NCI-H226 (cell line): ENCODE data around the gene STAT4.

ENCODE experiments used
- DNase-seq: peaks from one replicate; pipeline ENCODE4 v3.0.0-alpha.2; 2015

STAT4 gene

DNA sequence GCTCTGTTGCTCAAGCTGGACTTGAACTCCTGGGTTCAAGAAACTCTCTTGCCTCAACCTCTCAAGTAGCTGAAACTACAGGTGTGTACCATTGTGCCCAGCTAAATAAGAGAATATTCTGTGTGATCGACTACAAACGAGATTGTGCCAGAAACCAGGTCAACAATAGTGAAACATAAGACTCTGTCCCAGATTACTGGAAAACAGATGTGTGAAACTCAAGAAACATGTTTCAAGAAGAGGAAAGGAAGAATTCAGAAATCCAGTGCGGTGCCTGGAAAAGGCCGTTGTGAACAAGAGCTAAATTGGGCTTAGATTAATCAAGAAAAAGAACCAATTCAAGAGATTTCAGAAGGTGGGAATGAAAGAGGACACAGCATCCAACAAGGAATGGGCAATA is 113.4 kb downstream of the STAT4 start:
- no peak for DNase-seq

GRCh38 chr2:191036363-191036762 is 114.4 kb downstream of the STAT4 start:
- no peak for DNase-seq

- no peak for DNase-seq
These were observed 118.0 kb downstream of the STAT4 start for GRCh38 chr2:191032588-191033429.

DNA sequence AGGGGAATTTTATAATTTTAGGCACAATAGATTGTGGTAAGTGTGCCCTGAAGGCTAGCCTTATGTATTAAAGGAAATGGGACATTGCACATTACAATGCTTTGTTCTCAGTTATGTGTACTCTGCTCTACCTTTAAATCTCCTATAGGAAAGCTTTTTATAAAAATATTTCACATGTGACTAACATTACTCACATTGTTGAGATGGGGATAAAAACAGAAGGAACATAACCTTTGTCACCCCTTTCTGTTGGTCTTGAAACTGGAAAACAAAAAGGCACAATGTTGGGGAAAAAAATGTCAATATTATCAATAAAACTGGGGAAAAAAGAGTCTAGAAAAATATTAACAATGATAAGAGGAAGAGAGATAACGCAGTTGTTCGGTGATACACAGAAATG is 119.5 kb downstream of the STAT4 start:
- no peak for DNase-seq

GRCh38 chr2:191030521-191031154 is 120.2 kb downstream of the STAT4 start:
- no peak for DNase-seq

DNA sequence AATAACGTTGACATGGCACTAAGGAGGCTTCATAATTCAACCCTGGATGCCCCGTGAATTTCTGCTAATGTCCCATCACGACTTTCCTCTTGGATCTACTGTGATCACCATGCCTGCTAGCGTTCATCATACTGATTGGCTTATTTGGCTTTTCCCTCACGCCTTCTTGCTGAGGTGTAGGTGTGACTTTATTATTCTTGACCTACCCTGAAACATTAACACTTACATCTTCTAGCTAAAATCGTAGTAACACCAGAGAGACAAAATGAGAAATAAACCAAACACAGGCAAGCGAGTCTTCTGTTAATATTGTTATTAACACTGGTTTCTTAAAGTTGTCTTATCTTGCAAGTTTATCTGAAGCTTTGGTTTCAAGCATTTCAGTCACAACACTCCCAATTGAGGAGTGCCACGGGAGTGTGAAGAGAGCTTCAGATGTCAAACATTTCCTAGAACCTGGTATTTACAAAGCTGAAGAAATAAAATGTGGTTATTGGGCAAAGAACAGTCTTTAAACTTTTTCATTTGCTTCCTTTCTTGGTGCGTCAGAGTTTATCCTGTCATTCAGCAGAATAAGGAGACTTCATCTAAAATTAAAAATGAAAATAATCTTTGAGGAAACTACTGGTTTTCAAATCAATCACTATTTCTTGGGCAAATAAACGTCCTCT is 121.4 kb downstream of the STAT4 start:
- DNase-seq: no peak

- DNase-seq: no peak
These were observed 124.4 kb downstream of the STAT4 start for GRCh38 chr2:191026377-191026776.

GRCh38 chr2:191025135-191025534 is 125.7 kb downstream of the STAT4 start:
- no peak for DNase-seq

DNA sequence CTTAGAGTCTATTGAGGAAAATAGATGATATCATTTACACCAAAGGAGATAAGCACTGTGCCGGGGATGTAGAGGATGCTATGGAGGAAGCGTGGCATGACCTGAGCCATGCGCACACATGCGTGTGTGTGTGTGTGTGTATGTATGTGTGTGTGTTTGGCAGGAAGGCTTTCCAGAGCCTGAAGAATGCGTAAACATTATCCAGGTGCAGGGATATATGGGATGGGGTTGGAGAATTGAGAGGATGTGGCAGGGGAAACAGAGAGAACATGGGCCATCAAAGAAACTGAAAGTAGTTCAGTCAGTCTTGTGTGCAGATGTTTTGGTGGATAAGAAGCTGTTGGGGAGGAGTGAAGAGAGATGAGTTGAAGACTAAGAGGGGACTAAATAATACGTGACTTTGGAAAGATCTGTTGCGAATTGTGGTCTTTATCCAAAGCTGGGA is 127.5 kb downstream of the STAT4 start:
- DNase-seq: no peak

DNA sequence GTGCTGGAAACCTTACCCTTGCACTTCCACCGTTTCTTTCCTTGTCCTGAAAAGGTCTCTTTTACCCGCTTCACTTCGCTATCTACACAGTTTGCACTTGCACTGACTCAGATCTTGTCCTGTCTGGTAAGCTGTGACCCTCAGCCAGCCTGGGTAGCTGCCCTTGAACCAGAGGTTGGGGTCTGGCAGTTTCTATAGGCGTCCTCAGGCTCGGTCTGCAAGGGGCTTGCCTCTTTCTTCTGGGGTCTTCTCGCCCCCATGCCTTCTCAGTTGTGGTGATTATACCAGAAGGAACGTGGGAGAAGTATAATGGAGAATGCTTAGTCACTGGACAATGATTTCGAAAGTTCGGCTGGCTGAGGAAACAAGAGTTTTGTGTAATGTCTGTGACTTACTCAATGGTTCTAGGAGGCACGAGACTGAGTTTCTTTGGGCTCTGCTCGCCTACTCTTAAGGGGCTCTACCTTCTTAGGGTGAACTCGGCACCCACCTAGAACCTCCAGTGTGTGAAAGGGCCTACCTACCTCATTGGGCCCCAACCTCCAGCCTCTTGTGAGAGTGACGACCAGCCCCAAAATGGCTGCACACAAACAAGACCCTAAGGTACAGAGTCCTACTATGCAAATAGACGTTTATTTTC is 129.9 kb downstream of the STAT4 start:
- DNase-seq: peak; percentile 61

DNA sequence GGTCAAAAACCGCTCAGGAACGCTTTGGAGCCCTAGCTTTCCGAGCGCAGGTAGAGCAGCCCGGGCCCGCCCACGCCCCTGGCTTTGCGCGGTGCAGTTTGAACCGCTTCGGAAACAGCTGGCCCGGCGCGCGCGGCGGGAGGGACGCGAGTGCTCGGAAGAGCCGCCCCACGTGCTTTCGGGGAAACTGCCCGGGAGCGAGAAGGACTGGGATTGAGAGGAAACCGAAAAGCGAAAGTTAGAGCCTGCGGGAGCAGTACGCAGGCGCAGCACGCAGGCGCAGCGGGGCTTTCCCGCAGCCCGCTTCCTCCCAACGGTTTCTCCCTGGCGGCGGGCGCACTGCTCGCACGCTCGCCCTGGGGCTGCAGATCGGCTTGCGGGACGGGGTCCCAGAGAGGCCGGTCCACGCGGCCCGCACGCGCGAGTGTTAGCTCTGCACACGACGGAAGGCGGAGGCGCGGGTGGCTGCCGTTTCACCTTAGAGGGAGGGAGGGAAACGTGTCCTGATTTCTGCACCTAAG is 130.5 kb downstream of the STAT4 start:
- peak; percentile 96 for DNase-seq

- no peak for DNase-seq
These were observed 131.4 kb downstream of the STAT4 start for GRCh38 chr2:191019376-191019775.

GRCh38 chr2:191018643-191019119 is 132.1 kb downstream of the STAT4 start:
- no peak for DNase-seq

DNA sequence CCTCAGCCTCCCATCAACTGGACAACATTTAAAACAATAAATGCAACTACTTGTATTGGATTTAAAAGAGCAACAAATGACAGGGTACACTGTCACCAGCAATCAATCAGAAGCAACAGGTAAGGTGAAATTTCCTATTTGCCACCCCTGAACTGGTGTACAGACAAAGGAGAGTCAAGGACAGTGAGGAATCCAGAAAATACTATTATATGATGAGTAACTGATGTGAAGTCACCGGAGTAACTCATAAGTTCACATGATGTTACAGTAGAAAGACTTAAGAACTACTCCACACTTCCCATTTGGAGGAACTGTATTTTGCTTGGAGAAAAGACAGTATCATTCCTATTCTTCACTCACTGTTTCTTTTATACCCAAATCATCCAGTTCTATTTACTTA is 132.7 kb downstream of the STAT4 start:
- DNase-seq: no peak

GRCh38 chr2:191015831-191016230 is 135.0 kb downstream of the STAT4 start:
- no peak for DNase-seq

DNA sequence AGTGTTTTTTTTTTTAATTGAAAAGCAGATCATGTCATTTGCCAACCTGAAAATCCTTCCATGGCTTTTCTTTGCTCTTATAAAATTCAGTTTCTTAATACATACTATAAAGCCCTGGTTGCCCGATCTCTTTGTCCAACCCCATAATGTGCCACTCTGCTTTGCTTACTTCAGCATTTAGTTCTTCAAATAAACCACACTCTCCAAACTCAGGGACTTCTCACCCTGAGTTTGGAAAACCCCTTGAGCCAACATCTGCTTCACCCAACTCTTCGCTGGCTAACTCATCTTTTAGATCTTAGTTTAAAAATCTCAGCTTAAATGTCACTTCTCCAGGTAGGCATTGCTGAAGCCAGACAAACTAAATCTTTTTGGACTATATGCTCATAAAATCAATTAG is 135.6 kb downstream of the STAT4 start:
- DNase-seq: no peak

- DNase-seq: no peak
These were observed 136.2 kb downstream of the STAT4 start for GRCh38 chr2:191014653-191015020.

- DNase-seq: peak; percentile 81
These were observed 136.7 kb downstream of the STAT4 start, which contains the start of gene STAT1 for GRCh38 chr2:191013932-191014652. STAT1 (minus strand) TSS chr2:191014171; CDS start chr2:191010003, 4,168 bp downstream.

DNA sequence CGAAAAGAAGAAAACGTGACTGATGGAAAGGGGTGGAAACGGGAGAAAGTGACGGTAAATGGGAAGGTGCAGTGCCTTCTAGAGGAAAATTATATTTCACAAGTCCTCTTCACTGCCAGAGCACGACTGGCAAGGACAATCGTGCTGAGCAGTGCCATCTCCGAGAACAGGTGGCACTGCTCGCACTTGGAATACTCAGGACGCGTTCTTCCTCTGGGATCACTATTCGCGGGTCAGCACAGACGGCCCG is 137.2 kb downstream of the STAT4 start:
- no peak for DNase-seq

DNA sequence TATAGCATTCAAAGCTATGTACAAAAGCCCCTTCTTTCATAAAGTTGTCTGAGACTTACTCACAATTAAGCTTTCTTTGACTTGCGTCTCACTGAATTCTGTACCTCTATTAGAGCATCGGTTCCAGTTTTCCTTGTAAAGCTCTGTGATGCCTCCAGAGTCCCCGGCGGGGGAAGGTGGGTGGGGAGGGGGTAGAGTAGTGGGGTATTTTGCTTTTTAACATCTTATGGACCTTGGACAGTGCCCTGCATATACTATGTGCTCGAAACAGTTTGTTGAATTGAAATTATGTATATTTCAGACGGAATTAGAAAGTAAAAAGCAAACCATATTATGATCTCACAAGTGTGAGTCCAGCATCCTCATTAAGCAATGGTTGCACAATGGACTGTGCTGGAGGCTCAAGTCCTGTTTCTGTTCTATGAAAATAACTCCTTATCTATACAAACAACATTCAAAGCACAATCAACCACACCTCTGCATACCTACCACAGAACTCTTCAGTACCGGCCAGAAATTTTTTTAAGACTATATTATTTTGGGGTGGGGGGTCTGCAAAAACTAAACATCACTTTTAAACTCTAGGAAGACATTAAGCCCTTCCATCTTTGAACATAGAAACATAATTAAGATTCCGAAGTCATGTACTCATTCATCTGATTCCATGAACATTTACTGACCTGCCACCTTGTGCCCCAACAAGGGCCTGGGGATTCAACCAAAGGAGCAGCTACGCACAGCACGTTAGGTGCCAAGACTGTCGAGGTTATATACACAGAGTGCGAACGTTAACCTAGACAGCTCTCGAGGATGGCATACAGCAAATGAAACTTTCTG is 137.7 kb downstream of the STAT4 start:
- no peak for DNase-seq

DNA sequence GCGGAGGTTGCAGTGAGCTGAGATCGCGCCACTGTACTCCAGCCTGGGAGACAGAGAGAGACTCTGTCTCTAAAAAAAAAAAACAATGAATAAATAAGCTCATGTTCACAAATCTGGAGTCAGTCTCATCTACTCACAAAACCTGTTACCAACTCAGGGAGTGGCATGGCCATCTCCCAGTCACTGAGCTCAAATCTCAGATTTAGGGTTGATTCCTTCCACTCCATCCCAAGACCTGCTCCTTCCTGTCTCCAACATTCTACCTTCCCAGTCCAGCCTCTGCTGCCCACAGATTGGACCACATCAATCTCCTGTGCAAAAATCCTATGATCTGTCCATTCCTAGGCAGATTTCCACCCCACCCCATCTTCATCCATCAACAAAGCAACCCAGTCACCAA is 138.4 kb downstream of the STAT4 start:
- no peak for DNase-seq
